Fibroblast of lung (primary cell): ENCODE results near the gene GRIK2. TPM values are rescaled to one million over a fixed set of nuclear protein-coding genes. Genes with fewer than 3 reads are reported as not detected.
A peak's percentile ranks its signal among the peaks of the same experiment; 100 is the strongest.

Experiments
- DNase-seq, 2 donors: peaks; one replicate each; pipeline versions ENCODE4 v3.0.0 to v3.0.0-alpha.2; 2010; ENCODE audit warnings: low read depth in 2 of 2
- H2AFZ ChIP-seq: 2 replicates; pipeline ENCODE4 v1.5.1; 2012; ENCODE audit warnings: low read length, control low read depth, inconsistent platforms
- H3K27ac ChIP-seq: 2 replicates; pipeline ENCODE4 v1.5.1; 2011; ENCODE audit warnings: low read length, control low read depth; ENCODE audit not compliant: insufficient read depth
- H3K27me3 ChIP-seq: 2 replicates; pipeline ENCODE4 v1.5.1; 2011; ENCODE audit warnings: mild to moderate bottlenecking, low read length; ENCODE audit not compliant: control insufficient read depth, insufficient read depth
- H3K36me3 ChIP-seq: 2 replicates; pipeline ENCODE4 v1.5.1; 2011; ENCODE audit warnings: low read length; ENCODE audit not compliant: control insufficient read depth, insufficient read depth
- H3K4me1 ChIP-seq: 2 replicates; pipeline ENCODE4 v1.5.1; 2011; ENCODE audit warnings: low read length; ENCODE audit not compliant: control insufficient read depth, insufficient read depth; ENCODE audit errors: extremely low read depth
- H3K4me2 ChIP-seq: 2 replicates; pipeline ENCODE4 v1.5.1; 2011; ENCODE audit warnings: low read length, control low read depth; ENCODE audit not compliant: insufficient read depth; ENCODE audit errors: extremely low read depth
- H3K4me3 ChIP-seq, 4 experiments: fragments of 200-600 bp in 1 of 4; sonication (generic) in 1 of 4; replicated peaks in 1 of 4; 2 replicates each; pipeline ENCODE4 v1.5.1; 2011 to 2016; ENCODE audit warnings: low read length in 4 of 4, low read depth in 3 of 4, mild to moderate bottlenecking in 3 of 4, control low read depth in 2 of 4, inconsistent platforms in 1 of 4, mixed read lengths in 1 of 4; ENCODE audit not compliant: insufficient read depth in 1 of 4; ENCODE audit errors: control extremely low read depth in 1 of 4
- H3K79me2 ChIP-seq: 2 replicates; pipeline ENCODE4 v1.5.1; 2012; ENCODE audit warnings: mild to moderate bottlenecking, low read length, inconsistent platforms; ENCODE audit not compliant: control insufficient read depth, insufficient read depth
- H3K9ac ChIP-seq: 2 replicates; pipeline ENCODE4 v1.5.1; 2011; ENCODE audit warnings: mild to moderate bottlenecking, low read length, control low read depth; ENCODE audit not compliant: insufficient read depth
- H3K9me3 ChIP-seq: 2 replicates; pipeline ENCODE4 v1.5.1; 2012; ENCODE audit warnings: low read depth, low read length; ENCODE audit not compliant: control insufficient read depth, insufficient read depth
- H4K20me1 ChIP-seq: 2 replicates; pipeline ENCODE4 v1.5.1; 2011; ENCODE audit warnings: low read length; ENCODE audit not compliant: control insufficient read depth, insufficient read depth; ENCODE audit errors: extremely low read depth
- EZH2 ChIP-seq: IDR thresholded peaks from 2 replicates; pipeline ENCODE4 v1.5.1; 2012; ENCODE audit warnings: low read length, control low read depth, mild to moderate bottlenecking; ENCODE audit errors: missing control alignments
- polyA plus RNA-seq, 2 donors: library from polyadenylated mRNA; depleted of rRNA in 1 of 2; stranded (reverse) in 1 of 2; unstranded in 1 of 2; fragments of >200 nt; gene quantifications; 2 replicates each; pipeline ENCODE4 v1.2.1, GENCODE V29; 2011 to 2012; ENCODE audit warnings: missing spikeins in 1 of 2
- total RNA-seq: library from RNA; depleted of rRNA; stranded (reverse); fragments of >200 nt; gene quantifications from 2 replicates; pipeline ENCODE4 v1.2.1, GENCODE V29; 2014
- TF ChIP-seq, protein P1 (sequence below), 2 donors: IDR thresholded peaks in 1 of 2; conservative IDR thresholded peaks in 1 of 2; 1 replicate in 1 of 2; 2 replicates in 1 of 2; pipeline ENCODE4 v1.5.1; 2011 to 2012; ENCODE audit warnings: low read length in 2 of 2, control low read depth in 1 of 2, inconsistent platforms in 1 of 2, low read depth in 1 of 2, mild to moderate bottlenecking in 1 of 2

The GRIK2 gene
- total and polyA plus RNA-seq, 2 donors (not counting 1 experiment from before 2014, with no cell fraction given): 0.33 to 0.40 TPM

- Histone ChIP-seq H3K4me3 (no peak overlapping the region), H3K9ac (no peak overlapping the region), H3K36me3 (no peaks in the 10 kb centered on the region), H3K27ac (no peak overlapping the region), H4K20me1 (no peaks in the 10 kb centered on the region), H3K9me3 (no peaks in the 10 kb centered on the region), H2AFZ (no peak overlapping the region), H3K27me3 (no peaks in the 10 kb centered on the region), H3K4me1 (no peaks in the 10 kb centered on the region), H3K79me2 (no peaks in the 10 kb centered on the region), H3K4me2 (no peak overlapping the region)
- no peak for TF ChIP-seq EZH2
- TF ChIP-seq, protein P1, sequence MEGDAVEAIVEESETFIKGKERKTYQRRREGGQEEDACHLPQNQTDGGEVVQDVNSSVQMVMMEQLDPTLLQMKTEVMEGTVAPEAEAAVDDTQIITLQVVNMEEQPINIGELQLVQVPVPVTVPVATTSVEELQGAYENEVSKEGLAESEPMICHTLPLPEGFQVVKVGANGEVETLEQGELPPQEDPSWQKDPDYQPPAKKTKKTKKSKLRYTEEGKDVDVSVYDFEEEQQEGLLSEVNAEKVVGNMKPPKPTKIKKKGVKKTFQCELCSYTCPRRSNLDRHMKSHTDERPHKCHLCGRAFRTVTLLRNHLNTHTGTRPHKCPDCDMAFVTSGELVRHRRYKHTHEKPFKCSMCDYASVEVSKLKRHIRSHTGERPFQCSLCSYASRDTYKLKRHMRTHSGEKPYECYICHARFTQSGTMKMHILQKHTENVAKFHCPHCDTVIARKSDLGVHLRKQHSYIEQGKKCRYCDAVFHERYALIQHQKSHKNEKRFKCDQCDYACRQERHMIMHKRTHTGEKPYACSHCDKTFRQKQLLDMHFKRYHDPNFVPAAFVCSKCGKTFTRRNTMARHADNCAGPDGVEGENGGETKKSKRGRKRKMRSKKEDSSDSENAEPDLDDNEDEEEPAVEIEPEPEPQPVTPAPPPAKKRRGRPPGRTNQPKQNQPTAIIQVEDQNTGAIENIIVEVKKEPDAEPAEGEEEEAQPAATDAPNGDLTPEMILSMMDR (conservative IDR thresholded peaks at IDR 0.05 in 1 of 2, IDR thresholded peaks at IDR 0.05 in 1 of 2; ENCODE audit: low read depth in 1 of 2, low read length in 2 of 2): no peak
- peak; percentile 15 to 86 for DNase-seq
These were observed 221.3 kb downstream of the GRIK2 start for GRCh38 chr6:101614774-101615173.

GRCh38 chr6:101626269-101626668 is 232.8 kb downstream of the GRIK2 start:
- Histone ChIP-seq H3K4me1 (no peaks in the 10 kb centered on the region), H3K27ac (no peak overlapping the region), H4K20me1 (no peaks in the 10 kb centered on the region), H3K36me3 (no peaks in the 10 kb centered on the region), H2AFZ (no peak overlapping the region), H3K27me3 (no peaks in the 10 kb centered on the region), H3K9ac (no peak overlapping the region), H3K9me3 (no peaks in the 10 kb centered on the region), H3K4me2 (no peak overlapping the region), H3K79me2 (no peaks in the 10 kb centered on the region), H3K4me3 (no peak overlapping the region)
- DNase-seq: no peak
- TF ChIP-seq, protein P1 (conservative IDR thresholded peaks at IDR 0.05 in 1 of 2, IDR thresholded peaks at IDR 0.05 in 1 of 2; ENCODE audit: low read depth in 1 of 2, low read length in 2 of 2): no peak
- TF ChIP-seq EZH2: no peak

GRCh38 chr6:101630941-101631340 is 237.4 kb downstream of the GRIK2 start:
- Histone ChIP-seq H3K36me3 (no peaks in the 10 kb centered on the region), H3K9ac (no peak overlapping the region), H3K9me3 (no peaks in the 10 kb centered on the region), H3K4me3 (no peak overlapping the region), H3K27ac (no peak overlapping the region), H3K27me3 (no peaks in the 10 kb centered on the region), H3K4me1 (no peaks in the 10 kb centered on the region), H3K4me2 (no peak overlapping the region), H2AFZ (no peak overlapping the region), H4K20me1 (no peaks in the 10 kb centered on the region), H3K79me2 (no peaks in the 10 kb centered on the region)
- no peak for DNase-seq
- TF ChIP-seq EZH2: no peak
- TF ChIP-seq, protein P1 (conservative IDR thresholded peaks at IDR 0.05 in 1 of 2, IDR thresholded peaks at IDR 0.05 in 1 of 2; ENCODE audit: low read depth in 1 of 2, low read length in 2 of 2): no peak
